ENCODE data around the gene APOD.

- TF ChIP-seq CTCF (IDR thresholded peaks at IDR 0.05) (no peak), EP300 (IDR thresholded peaks at IDR 0.05) (no peak), POLR2A (IDR thresholded peaks at IDR 0.05) (no peak)
These were observed 28.6 kb downstream of the APOD start for GRCh38 chr3:195555110-195555509.
